ENCODE results near the gene TLDC2.
"Not testable (repeated sequence)": the region's sequence is repeated elsewhere in the genome, so short reads cannot be mapped to it uniquely, and the experiment has no call there.

TLDC2 gene

GRCh38 chr20:36871640-36872570 lies 4.0 kb upstream of the TLDC2 start:
- no peak for DNase-seq

GRCh38 chr20:36872852-36873251 lies 3.1 kb upstream of the TLDC2 start:
- peak; percentile 65 for DNase-seq

GRCh38 chr20:36873498-36874189 lies 2.3 kb upstream of the TLDC2 start:
- DNase-seq = peak; percentile 25

- not testable (repeated sequence) for DNase-seq
Observed at GRCh38 chr20:36875093-36875492, 845 bp upstream of the TLDC2 start.

- DNase-seq = no peak
Observed at GRCh38 chr20:36876473-36876833, 515 bp downstream of the TLDC2 start.

- DNase-seq = no peak
Observed at GRCh38 chr20:36878941-36879340, 3.0 kb downstream of the TLDC2 start.

GRCh38 chr20:36880741-36881250 lies 4.9 kb downstream of the TLDC2 start:
- DNase-seq = no peak

- DNase-seq = no peak
Observed at GRCh38 chr20:36881331-36881730, 5.4 kb downstream of the TLDC2 start.

GRCh38 chr20:36881888-36882287 lies 6.0 kb downstream of the TLDC2 start:
- DNase-seq = no peak

- no peak for DNase-seq
Observed at GRCh38 chr20:36883977-36884535, 8.1 kb downstream of the TLDC2 start.

GRCh38 chr20:36885356-36885755 lies 9.4 kb downstream of the TLDC2 start:
- DNase-seq = no peak

- DNase-seq = peak; percentile 75
Observed at GRCh38 chr20:36886859-36887751, 11.2 kb downstream of the TLDC2 start.

- no peak for DNase-seq
Observed at GRCh38 chr20:36887752-36888090, 11.8 kb downstream of the TLDC2 start.

- DNase-seq = no peak
Observed at GRCh38 chr20:36888880-36889516, 13.1 kb downstream of the TLDC2 start.

- no peak for DNase-seq
Observed at GRCh38 chr20:36890586-36890985, 14.6 kb downstream of the TLDC2 start.

- DNase-seq = no peak
Observed at GRCh38 chr20:36891211-36891610, 15.3 kb downstream of the TLDC2 start.

- no peak for DNase-seq
Observed at GRCh38 chr20:36893801-36894200, 17.9 kb downstream of the TLDC2 start.

GRCh38 chr20:36895036-36895435 lies 19.1 kb downstream of the TLDC2 start:
- no peak for DNase-seq

- no peak for DNase-seq
Observed at GRCh38 chr20:36904690-36905089, 28.8 kb downstream of the TLDC2 start.

GRCh38 chr20:36905566-36905965 lies 29.6 kb downstream of the TLDC2 start:
- DNase-seq = not testable (repeated sequence)

GRCh38 chr20:36906086-36906485 lies 30.1 kb downstream of the TLDC2 start:
- DNase-seq = not testable (repeated sequence)

GRCh38 chr20:36908603-36909002 lies 32.7 kb downstream of the TLDC2 start:
- DNase-seq = no peak

Data from hematopoietic multipotent progenitor cell treated with erythropoietin and hydrocortisone succinate and interleukin-3 and kit ligand, for 8 days (in vitro differentiated cells).